HepG2 (cell line): ENCODE data around the gene LDHAL6B. TPM values are rescaled to one million over a fixed set of nuclear protein-coding genes. Genes with fewer than 3 reads are reported as not detected.

Source experiments
- ATAC-seq: fragments of 200-7000 bp; cut with Tn5 transposase; 3 replicates; pipeline ENCODE4 v1.9.1; 2020; ENCODE audit warnings: mild to moderate bottlenecking, moderate library complexity
- BruUV-seq: library from RNA; stranded (reverse); fragments of 400-500 nt; replicated peaks from 2 replicates; lab custom pipeline; 2021; lab: Mats Ljungman, UMichigan
- CTCF ChIA-PET: fragments of 300-600 bp; formaldehyde crosslinking; extraction: SDS; loops from one replicate; lab custom pipeline; 2021; ENCODE audit warnings: low total read pairs, inconsistent platforms, low intra/inter-chr PET ratio; lab: Yijun Ruan, JAX
- POLR2A ChIA-PET: fragments of 350-600 bp; sonication (Branson Sonifier 250); formaldehyde crosslinking; loops from one replicate; lab custom pipeline; 2020; ENCODE audit warnings: antibody characterized with exemption, inconsistent platforms; lab: Yijun Ruan, JAX
- DNase-seq: peaks from one replicate; pipeline ENCODE4 v3.0.0-alpha.2; 2015; ENCODE audit warnings: low spot score
- FAIRE-seq: peaks from 3 replicates; lab custom pipeline; 2011; peaks lifted over from hg19 to GRCh38; lab: Jason Lieb, UNC
- H2AFZ ChIP-seq: one replicate; pipeline ENCODE4 v1.6.1; 2011; ENCODE audit warnings: low read length, inconsistent platforms
- H3K27ac ChIP-seq: fragments of 300-600 bp; 3 replicates; pipeline ENCODE4 v1.8.0; 2011; ENCODE audit warnings: mixed run types, mild to moderate bottlenecking, mixed read lengths, low read length, inconsistent platforms; ENCODE audit not compliant: insufficient read depth; ENCODE audit errors: extremely low read length
- H3K27me3 ChIP-seq, 2 experiments: fragments of 200-600 bp in 1 of 2; 2 replicates in 1 of 2; 3 replicates in 1 of 2; pipeline versions ENCODE4 v1.6.0 to v1.8.0; 2011; ENCODE audit warnings: low read length in 2 of 2, mild to moderate bottlenecking in 2 of 2, moderate library complexity in 2 of 2, inconsistent platforms in 1 of 2; ENCODE audit not compliant: insufficient read depth in 2 of 2, control insufficient read depth in 1 of 2
- H3K36me3 ChIP-seq, 2 experiments: fragments of 200-600 bp in 1 of 2; replicated peaks in 1 of 2; 2 replicates in 1 of 2; 3 replicates in 1 of 2; pipeline versions ENCODE4 v1.5.1 to v1.8.0; 2011; ENCODE audit warnings: low read length in 2 of 2, inconsistent platforms in 1 of 2; ENCODE audit not compliant: insufficient read depth in 2 of 2, control insufficient read depth in 1 of 2
- H3K4me1 ChIP-seq: 2 replicates; pipeline ENCODE4 v1.5.1; 2012; ENCODE audit warnings: low read length, inconsistent platforms; ENCODE audit not compliant: insufficient read depth
- H3K4me2 ChIP-seq: 2 replicates; pipeline ENCODE4 v1.6.0; 2011; ENCODE audit warnings: low read depth, low read length, inconsistent platforms
- H3K4me3 ChIP-seq, 3 experiments: fragments of 200-600 bp in 1 of 3; sonication (generic), shearing (Covaris generic) in 1 of 3; replicated peaks in 1 of 3; 2 replicates each; pipeline ENCODE4 v1.5.1; 2011 to 2016; ENCODE audit warnings: low read length in 3 of 3, inconsistent platforms in 2 of 3, low read depth in 2 of 3, mild to moderate bottlenecking in 2 of 3, control low read depth in 1 of 3, mixed read lengths in 1 of 3; ENCODE audit not compliant: insufficient read depth in 1 of 3
- H3K79me2 ChIP-seq: one replicate; pipeline ENCODE4 v1.6.1; 2011; ENCODE audit warnings: low read length, inconsistent platforms; ENCODE audit not compliant: insufficient read depth
- H3K9ac ChIP-seq: 2 replicates; pipeline ENCODE4 v1.6.0; 2011; ENCODE audit warnings: mild to moderate bottlenecking, low read depth, low read length, inconsistent platforms; ENCODE audit not compliant: insufficient read depth
- H3K9me3 ChIP-seq: 2 replicates; pipeline ENCODE4 v1.5.1; 2012; ENCODE audit warnings: mild to moderate bottlenecking, low read length
- H4K20me1 ChIP-seq: 2 replicates; pipeline ENCODE4 v1.6.0; 2011; ENCODE audit warnings: inconsistent platforms, mild to moderate bottlenecking, low read length, moderate library complexity; ENCODE audit not compliant: insufficient read depth
- SPEN ChIP-seq: sonication (generic); formaldehyde crosslinking; IDR thresholded peaks from 2 replicates; pipeline ENCODE4 v1.5.1; 2020; ENCODE audit warnings: low read depth, mild to moderate bottlenecking, missing genetic modification reagents
- WGBS: methylation state at CpG from one replicate; pipeline ENCODE4 v1.1.6; 2017; ENCODE audit warnings: low lambda C conversion rate; 5-methylcytosine and 5-hydroxymethylcytosine counted together
- in situ Hi-C: cut with HindIII; loops from 2 replicates; pipeline ENCODE4 v1.10.0; 2017; ENCODE audit warnings: low pct_unique_long_range_greater_than_20kb; ENCODE audit not compliant: extremely low pct_ligation_motif_present
- intact Hi-C: fragments of 100-400 bp; cut with micrococcal nuclease; formaldehyde crosslinking; loops from one replicate; pipeline ENCODE4 v1.10.0; 2022; ENCODE audit not compliant: unreplicated experiment
- polyA plus RNA-seq, 8 experiments: library from polyadenylated mRNA; depleted of rRNA in 3 of 8; stranded (reverse) in 7 of 8; unstranded in 1 of 8; fragments of >200 nt; fragmentation: Illumina TruSeq in 4 of 8; extraction: Trizol in 4 of 8; gene quantifications; 2 replicates each; pipeline versions ENCODE4 v1.2.1 to v1.2.3, GENCODE V29; 2011 to 2016; ENCODE audit warnings: low read depth in 4 of 8, missing spikeins in 1 of 8, mixed read lengths in 1 of 8; ENCODE audit not compliant: insufficient read depth in 1 of 8
- total RNA-seq, 5 experiments: library from RNA; depleted of rRNA; stranded (reverse); fragments of >200 nt; fragmentation: Illumina TruSeq; extraction: Trizol; gene quantifications; 2 replicates each; pipeline ENCODE4 v1.2.3, GENCODE V29; 2016; ENCODE audit warnings: low read depth in 1 of 5
- TF ChIP-seq, protein P1 (sequence below): sonication (generic); formaldehyde crosslinking; IDR thresholded peaks from 2 replicates; pipeline ENCODE4 v1.4.0; 2020; ENCODE audit warnings: missing genetic modification reagents, borderline replicate concordance
- TF ChIP-seq, protein P2 (sequence below): sonication (generic); formaldehyde crosslinking; IDR thresholded peaks from 2 replicates; pipeline ENCODE4 v1.5.1; 2020; ENCODE audit warnings: mild to moderate bottlenecking, missing genetic modification reagents, moderate library complexity
- TF ChIP-seq, protein P3 (sequence below): sonication (generic); formaldehyde crosslinking; IDR thresholded peaks from 2 replicates; pipeline ENCODE4 v1.5.0; 2020; ENCODE audit warnings: mild to moderate bottlenecking, missing genetic modification reagents, borderline replicate concordance
- TF ChIP-seq, protein P4 (sequence below): sonication (generic); formaldehyde crosslinking; IDR thresholded peaks from 2 replicates; pipeline ENCODE4 v1.8.0; 2023; ENCODE audit warnings: mild to moderate bottlenecking, missing genetic modification reagents

The LDHAL6B gene
- total and polyA plus RNA-seq, 2 of the 13 experiments (the other 11 are each of a cell fraction or from before 2014, with no cell fraction given), result not detected

DNA sequence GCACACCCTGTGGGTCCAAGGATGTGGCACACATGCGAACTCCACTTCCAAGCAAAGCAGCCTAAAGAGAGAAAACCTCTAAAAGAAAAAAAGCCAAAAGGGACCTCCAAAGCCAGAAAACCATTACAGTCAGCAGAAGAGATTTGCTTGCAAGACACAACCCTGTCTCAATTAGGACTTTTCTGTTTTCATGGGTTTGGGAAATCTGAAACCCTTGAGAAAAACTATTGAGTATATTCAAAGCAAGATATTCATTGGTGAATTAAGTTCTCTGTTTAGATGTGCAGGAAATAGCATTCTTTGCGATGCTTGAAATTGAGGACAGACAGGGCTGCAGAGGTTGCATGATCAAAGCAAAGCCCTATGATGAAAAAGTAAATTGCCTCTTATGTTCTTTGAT, 10.2 kb upstream of the LDHAL6B start:
- no TSS peak for BruUV-seq
- in situ Hi-C loops (no loop called here), intact Hi-C loops (no loop called here)
- H3K36me3 ChIP-seq, result peaks cover 13 to 27% of the 10 kb centered on the region in 2 experiments; a peak in 4 of 5 replicates
- no peak overlapping the region for H2AFZ ChIP-seq
- no peak overlapping the region for H3K9ac ChIP-seq
- CTCF ChIA-PET, result no interaction called here
- H3K4me3 ChIP-seq, result no peak overlapping the region
- H3K27me3 ChIP-seq, result no peaks in the 10 kb centered on the region
- TF ChIP-seq, protein P1, sequence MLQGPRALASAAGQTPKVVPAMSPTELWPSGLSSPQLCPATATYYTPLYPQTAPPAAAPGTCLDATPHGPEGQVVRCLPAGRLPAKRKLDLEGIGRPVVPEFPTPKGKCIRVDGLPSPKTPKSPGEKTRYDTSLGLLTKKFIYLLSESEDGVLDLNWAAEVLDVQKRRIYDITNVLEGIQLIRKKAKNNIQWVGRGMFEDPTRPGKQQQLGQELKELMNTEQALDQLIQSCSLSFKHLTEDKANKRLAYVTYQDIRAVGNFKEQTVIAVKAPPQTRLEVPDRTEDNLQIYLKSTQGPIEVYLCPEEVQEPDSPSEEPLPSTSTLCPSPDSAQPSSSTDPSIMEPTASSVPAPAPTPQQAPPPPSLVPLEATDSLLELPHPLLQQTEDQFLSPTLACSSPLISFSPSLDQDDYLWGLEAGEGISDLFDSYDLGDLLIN (CRISPR knock-in tag), result no peak
- no peak for TF ChIP-seq SPEN (CRISPR knock-in tag)
- TF ChIP-seq, protein P2, sequence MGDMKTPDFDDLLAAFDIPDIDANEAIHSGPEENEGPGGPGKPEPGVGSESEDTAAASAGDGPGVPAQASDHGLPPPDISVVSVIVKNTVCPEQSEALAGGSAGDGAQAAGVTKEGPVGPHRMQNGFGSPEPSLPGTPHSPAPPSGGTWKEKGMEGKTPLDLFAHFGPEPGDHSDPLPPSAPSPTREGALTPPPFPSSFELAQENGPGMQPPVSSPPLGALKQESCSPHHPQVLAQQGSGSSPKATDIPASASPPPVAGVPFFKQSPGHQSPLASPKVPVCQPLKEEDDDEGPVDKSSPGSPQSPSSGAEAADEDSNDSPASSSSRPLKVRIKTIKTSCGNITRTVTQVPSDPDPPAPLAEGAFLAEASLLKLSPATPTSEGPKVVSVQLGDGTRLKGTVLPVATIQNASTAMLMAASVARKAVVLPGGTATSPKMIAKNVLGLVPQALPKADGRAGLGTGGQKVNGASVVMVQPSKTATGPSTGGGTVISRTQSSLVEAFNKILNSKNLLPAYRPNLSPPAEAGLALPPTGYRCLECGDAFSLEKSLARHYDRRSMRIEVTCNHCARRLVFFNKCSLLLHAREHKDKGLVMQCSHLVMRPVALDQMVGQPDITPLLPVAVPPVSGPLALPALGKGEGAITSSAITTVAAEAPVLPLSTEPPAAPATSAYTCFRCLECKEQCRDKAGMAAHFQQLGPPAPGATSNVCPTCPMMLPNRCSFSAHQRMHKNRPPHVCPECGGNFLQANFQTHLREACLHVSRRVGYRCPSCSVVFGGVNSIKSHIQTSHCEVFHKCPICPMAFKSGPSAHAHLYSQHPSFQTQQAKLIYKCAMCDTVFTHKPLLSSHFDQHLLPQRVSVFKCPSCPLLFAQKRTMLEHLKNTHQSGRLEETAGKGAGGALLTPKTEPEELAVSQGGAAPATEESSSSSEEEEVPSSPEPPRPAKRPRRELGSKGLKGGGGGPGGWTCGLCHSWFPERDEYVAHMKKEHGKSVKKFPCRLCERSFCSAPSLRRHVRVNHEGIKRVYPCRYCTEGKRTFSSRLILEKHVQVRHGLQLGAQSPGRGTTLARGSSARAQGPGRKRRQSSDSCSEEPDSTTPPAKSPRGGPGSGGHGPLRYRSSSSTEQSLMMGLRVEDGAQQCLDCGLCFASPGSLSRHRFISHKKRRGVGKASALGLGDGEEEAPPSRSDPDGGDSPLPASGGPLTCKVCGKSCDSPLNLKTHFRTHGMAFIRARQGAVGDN (CRISPR knock-in tag), result no peak
- TF ChIP-seq, protein P3, sequence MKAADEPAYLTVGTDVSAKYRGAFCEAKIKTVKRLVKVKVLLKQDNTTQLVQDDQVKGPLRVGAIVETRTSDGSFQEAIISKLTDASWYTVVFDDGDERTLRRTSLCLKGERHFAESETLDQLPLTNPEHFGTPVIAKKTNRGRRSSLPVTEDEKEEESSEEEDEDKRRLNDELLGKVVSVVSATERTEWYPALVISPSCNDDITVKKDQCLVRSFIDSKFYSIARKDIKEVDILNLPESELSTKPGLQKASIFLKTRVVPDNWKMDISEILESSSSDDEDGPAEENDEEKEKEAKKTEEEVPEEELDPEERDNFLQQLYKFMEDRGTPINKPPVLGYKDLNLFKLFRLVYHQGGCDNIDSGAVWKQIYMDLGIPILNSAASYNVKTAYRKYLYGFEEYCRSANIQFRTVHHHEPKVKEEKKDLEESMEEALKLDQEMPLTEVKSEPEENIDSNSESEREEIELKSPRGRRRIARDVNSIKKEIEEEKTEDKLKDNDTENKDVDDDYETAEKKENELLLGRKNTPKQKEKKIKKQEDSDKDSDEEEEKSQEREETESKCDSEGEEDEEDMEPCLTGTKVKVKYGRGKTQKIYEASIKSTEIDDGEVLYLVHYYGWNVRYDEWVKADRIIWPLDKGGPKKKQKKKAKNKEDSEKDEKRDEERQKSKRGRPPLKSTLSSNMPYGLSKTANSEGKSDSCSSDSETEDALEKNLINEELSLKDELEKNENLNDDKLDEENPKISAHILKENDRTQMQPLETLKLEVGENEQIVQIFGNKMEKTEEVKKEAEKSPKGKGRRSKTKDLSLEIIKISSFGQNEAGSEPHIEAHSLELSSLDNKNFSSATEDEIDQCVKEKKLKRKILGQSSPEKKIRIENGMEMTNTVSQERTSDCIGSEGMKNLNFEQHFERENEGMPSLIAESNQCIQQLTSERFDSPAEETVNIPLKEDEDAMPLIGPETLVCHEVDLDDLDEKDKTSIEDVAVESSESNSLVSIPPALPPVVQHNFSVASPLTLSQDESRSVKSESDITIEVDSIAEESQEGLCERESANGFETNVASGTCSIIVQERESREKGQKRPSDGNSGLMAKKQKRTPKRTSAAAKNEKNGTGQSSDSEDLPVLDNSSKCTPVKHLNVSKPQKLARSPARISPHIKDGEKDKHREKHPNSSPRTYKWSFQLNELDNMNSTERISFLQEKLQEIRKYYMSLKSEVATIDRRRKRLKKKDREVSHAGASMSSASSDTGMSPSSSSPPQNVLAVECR (CRISPR knock-in tag), result no peak
- TF ChIP-seq, protein P4, sequence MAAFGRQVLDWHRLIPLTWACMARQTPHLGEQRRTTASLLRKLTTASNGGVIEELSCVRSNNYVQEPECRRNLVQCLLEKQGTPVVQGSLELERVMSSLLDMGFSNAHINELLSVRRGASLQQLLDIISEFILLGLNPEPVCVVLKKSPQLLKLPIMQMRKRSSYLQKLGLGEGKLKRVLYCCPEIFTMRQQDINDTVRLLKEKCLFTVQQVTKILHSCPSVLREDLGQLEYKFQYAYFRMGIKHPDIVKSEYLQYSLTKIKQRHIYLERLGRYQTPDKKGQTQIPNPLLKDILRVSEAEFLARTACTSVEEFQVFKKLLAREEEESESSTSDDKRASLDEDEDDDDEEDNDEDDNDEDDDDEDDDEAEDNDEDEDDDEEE (CRISPR knock-in tag), result no peak
- FAIRE-seq (no peak), ATAC-seq (no peak), DNase-seq (no peak)
- 98% methylated on average over 2 of the region's 2 CpGs for WGBS
- no peak overlapping the region for H3K4me2 ChIP-seq
- H3K9me3 ChIP-seq, result no peaks in the 10 kb centered on the region
- POLR2A ChIA-PET, result no interaction called here
- H4K20me1 ChIP-seq, result no peaks in the 10 kb centered on the region
- no peak overlapping the region for H3K27ac ChIP-seq
- no peaks in the 10 kb centered on the region for H3K4me1 ChIP-seq
- H3K79me2 ChIP-seq, result no peaks in the 10 kb centered on the region
